HG03469 (cell line): ENCODE results near the gene KRT6B.
"Not testable (repeated sequence)": the region's sequence is repeated elsewhere in the genome, so short reads cannot be mapped to it uniquely, and the experiment has no call there.

Experiments used
- ATAC-seq: cut with Tn5 transposase; IDR thresholded peaks from one replicate; pipeline ENCODE4 v1.9.1; 2021; ENCODE audit warnings: mild to moderate bottlenecking, moderate library complexity, moderate number of reproducible peaks; ENCODE audit not compliant: unreplicated experiment

The KRT6B gene

GRCh38 chr12:52452101-52452500, at the start of gene KRT6B:
TSS of gene KRT6B (minus strand) at chr12:52452146. CDS start at chr12:52452078, 68 bp downstream.
- ATAC-seq, result no peak

GRCh38 chr12:52501490-52501889, 49.5 kb upstream of the KRT6B start:
- ATAC-seq, result no peak

DNA sequence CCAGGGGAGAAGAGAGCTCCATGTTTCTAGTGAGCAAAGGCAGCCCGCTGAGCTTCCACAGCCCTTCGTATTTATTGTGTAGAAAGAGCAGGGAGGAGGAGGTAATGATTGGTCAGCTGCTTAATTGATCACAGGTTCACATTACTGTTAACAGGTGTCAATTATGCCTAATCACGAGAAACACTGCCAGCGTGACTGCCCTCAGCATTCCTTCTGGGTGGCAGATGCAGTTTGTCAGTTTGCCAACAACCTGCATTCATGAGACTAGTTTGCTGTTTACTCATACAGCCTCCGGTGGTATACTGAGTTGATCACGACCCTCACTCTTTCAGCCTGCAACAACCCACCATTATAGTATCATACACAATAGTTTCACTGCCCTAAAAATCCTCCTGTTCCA, 48.6 kb upstream of the KRT6B start:
- ATAC-seq, result not testable (repeated sequence)

DNA sequence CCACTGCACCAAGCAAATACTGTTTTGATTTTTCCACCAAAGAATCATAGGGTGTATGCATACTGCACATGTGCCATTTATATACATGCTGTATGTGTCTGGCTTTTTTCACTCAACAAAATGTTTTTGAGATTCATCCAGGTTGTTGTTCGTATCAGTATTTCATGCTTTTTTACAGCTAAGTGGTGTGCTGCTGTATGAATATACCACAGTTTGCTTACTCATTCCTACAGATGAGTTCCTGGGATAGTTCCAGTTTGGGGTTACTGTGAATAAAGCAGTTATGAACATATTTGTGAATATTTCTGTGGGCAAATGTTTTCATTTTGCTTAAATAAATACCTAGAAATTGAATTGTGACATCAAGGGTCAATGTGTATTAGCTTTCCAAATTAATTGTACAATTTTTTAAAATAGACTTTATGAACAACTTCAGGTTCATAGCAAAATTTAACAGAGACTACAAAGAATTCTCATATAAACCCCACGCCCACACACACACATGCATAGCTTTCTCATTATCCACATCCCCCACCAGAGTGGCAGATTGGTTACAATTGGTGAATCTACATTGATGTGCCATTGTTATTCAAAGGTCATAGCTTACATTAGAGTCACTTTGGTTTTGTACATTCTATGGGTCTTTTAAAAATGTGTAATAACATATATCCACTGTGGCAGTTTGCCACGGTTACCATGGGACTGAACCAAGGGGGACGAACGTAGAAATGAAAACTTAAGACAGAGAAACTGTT, 48.0 kb upstream of the KRT6B start:
- no peak for ATAC-seq

DNA sequence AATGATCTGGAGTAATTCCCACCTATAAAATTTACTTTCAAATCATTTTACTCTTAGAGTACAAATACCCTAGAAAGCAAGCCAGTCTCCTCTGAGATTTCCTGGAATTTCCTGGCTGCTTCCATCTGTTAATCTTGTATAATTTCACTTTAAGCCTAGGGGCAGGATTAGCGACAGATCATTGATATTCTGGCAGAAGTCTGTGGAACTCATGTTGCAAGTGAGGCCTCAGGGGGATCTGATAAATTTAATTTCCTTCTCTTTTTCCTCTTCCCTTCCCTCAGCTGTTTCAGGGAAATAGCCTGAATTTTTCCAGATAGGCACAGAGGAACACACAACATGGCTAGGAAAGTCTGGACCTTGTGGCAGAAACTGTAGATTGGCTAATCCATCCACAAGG, 47.0 kb upstream of the KRT6B start:
- ATAC-seq, result no peak

GRCh38 chr12:52497975-52498374, 46.0 kb upstream of the KRT6B start:
- ATAC-seq, result no peak

DNA sequence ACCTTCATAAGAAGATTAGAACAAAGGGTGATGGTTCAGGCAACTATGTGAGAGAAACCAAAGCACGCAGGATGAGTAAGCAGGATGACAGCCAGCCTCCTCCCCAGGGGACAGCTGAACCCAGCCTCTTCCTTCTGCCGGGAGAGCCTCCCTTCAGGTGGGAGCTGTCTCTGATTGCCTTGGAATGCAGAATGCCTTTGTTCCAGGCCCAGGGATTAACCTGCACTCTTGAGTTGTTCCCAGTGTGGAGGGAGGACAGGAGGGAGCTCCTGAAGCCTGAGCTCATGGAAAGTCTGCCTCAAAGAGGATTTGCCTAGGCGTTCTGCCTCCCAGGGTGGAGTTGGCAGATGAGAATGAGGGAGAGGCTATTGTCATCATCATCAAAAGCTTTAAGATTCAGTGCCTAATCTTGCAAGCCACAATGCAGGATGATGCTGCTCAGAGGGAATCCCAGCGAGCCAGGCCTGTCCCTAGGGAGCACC, 44.7 kb upstream of the KRT6B start:
- ATAC-seq, result no peak

DNA sequence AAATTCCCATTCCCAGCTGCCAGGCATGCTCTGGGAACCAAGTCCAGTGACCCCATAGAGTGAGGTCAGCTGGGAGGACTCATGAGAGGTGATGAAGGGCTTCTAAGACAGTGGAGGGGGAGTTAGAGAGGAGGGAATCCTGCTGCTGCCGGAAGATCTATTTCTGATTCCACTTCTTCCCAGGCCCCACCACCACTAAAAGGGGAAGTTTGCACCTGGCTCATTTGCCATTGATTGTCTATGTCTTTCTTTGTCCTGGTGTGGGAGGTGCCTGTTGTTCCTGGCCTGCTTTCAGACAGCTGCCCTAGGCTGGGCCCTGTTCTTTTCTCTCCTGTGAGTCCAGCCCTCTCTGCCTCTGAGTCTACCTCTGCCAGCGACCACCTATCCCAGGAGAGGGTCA, 44.1 kb upstream of the KRT6B start:
- ATAC-seq, result no peak

- ATAC-seq, result no peak
Observed at GRCh38 chr12:52495389-52495788, 43.4 kb upstream of the KRT6B start.

DNA sequence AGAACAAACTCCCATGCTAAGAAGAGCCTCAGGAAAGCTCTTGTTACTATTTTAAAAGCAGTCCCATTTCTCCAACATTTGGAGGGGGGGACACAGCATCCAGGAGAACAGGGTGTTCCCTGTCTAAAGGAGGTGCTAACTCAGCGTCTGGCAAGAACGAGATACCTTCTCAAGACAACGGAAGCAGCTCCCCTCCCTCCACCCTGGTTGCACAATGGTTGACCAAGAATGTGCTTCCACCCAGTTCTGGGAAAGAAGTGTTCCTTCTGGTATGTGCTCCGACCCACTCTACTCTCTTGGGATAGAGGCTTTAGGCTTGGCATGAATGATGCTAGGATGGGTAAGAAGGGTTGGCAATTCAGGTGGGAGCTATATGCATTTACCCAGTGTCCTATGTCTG, 42.6 kb upstream of the KRT6B start:
- ATAC-seq, result no peak

DNA sequence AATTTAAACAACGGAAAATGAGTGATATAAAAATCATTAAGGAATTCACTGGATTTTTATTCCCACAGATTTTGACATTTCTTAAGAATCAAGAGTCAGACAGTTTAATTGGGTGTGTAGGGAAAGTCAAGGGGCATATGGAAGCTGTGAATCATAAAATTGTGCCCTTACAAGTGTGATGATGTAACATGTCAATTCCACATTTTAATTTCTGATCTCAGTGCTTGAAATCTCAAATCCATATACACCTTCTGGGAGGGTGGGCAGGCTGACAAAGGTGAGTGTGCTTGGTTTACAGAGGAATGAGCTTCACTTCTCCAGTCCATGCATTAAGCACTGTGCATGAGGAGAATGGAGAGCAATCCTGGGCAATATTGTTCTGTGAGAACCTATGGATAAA, 42.2 kb upstream of the KRT6B start:
- ATAC-seq, result no peak

GRCh38 chr12:52493172-52493571, 41.2 kb upstream of the KRT6B start, which contains the start of gene KRT6A:
TSS of gene KRT6A (minus strand) at chr12:52493257. CDS start at chr12:52493188, 69 bp downstream.
- ATAC-seq, result no peak

- ATAC-seq, result not testable (repeated sequence)
Observed at GRCh38 chr12:52492405-52492804, 40.5 kb upstream of the KRT6B start.

- not testable (repeated sequence) for ATAC-seq
Observed at GRCh38 chr12:52491495-52491894, 39.5 kb upstream of the KRT6B start.

GRCh38 chr12:52488736-52489135, 36.8 kb upstream of the KRT6B start:
- ATAC-seq, result no peak

GRCh38 chr12:52487744-52488443, 35.9 kb upstream of the KRT6B start:
- ATAC-seq, result not testable (repeated sequence)

GRCh38 chr12:52487211-52487610, 35.3 kb upstream of the KRT6B start:
- no peak for ATAC-seq

GRCh38 chr12:52486166-52487105, 34.5 kb upstream of the KRT6B start:
- ATAC-seq, result no peak

GRCh38 chr12:52480073-52480472, 28.1 kb upstream of the KRT6B start:
- no peak for ATAC-seq

GRCh38 chr12:52477651-52478050, 25.7 kb upstream of the KRT6B start:
- ATAC-seq, result no peak

- no peak for ATAC-seq
Observed at GRCh38 chr12:52474212-52474611, 22.3 kb upstream of the KRT6B start.
